Tibial nerve (tissue), 3 donors: ENCODE data around the gene TLR5.

Source experiments
- EP300 ChIP-seq, 2 donors: sonication (generic); formaldehyde crosslinking; IDR thresholded peaks; one replicate each; pipeline ENCODE4 v1.6.1; 2017; ENCODE audit warnings: antibody characterized with exemption in 2 of 2, mild to moderate bottlenecking in 1 of 2
- POLR2A ChIP-seq, 2 donors: fragments of 450-650 bp; IDR thresholded peaks; one replicate each; pipeline ENCODE4 v1.6.1; 2017; ENCODE audit warnings: antibody characterized with exemption in 2 of 2, mild to moderate bottlenecking in 2 of 2, moderate library complexity in 2 of 2

GRCh38 chr1:223102797-223103533 lies 40.1 kb downstream of the TLR5 start:
- TF ChIP-seq EP300 (IDR thresholded peaks at IDR 0.05) (peak in 1 of 2 donors; percentile 23), POLR2A (IDR thresholded peaks at IDR 0.05) (no peak)
